Heart right ventricle (tissue), 16 donors: ENCODE results near the gene AOC3. TPM values are rescaled to one million over a fixed set of nuclear protein-coding genes. Genes with fewer than 3 reads are reported as not detected.
"Not testable (repeated sequence)": the region's sequence is repeated elsewhere in the genome, so short reads cannot be mapped to it uniquely, and the experiment has no call there.

ENCODE experiments used
- ATAC-seq, 8 donors: fragments of 200-7000 bp; cut with Tn5 transposase; one replicate each; pipeline ENCODE4 v1.9.1; 2020; ENCODE audit warnings: mild to moderate bottlenecking in 8 of 8, moderate library complexity in 8 of 8, moderate number of reproducible peaks in 1 of 8
- DNase-seq, 2 donors: peaks; one replicate each; pipeline ENCODE4 v3.0.0-alpha.2; 2020
- H3K27ac ChIP-seq, 10 donors: fragments of 200-600 bp; sonication (generic) in 2 of 10; one replicate each; pipeline versions ENCODE4 v1.5.0 to v1.8.0; 2020 to 2022; ENCODE audit warnings: mild to moderate bottlenecking in 3 of 10
- H3K27me3 ChIP-seq, 7 donors: fragments of 200-600 bp; one replicate each; pipeline ENCODE4 v1.8.0; 2021 to 2022; ENCODE audit warnings: mild to moderate bottlenecking in 2 of 7
- H3K36me3 ChIP-seq, 9 donors: fragments of 200-600 bp; sonication (generic) in 1 of 9; one replicate each; pipeline versions ENCODE4 v1.5.0 to v1.8.0; 2020 to 2022; ENCODE audit warnings: mild to moderate bottlenecking in 2 of 9
- H3K4me1 ChIP-seq, 9 donors: fragments of 200-600 bp; sonication (generic) in 1 of 9; one replicate each; pipeline versions ENCODE4 v1.5.0 to v1.8.0; 2020 to 2022; ENCODE audit warnings: mild to moderate bottlenecking in 4 of 9
- H3K4me3 ChIP-seq, 10 donors: fragments of 200-600 bp; sonication (generic) in 2 of 10; one replicate each; pipeline versions ENCODE4 v1.5.0 to v1.8.0; 2020 to 2022; ENCODE audit warnings: mild to moderate bottlenecking in 7 of 10, moderate library complexity in 2 of 10
- H3K9me3 ChIP-seq, 11 donors: fragments of 200-600 bp in 10 of 11; sonication (generic) in 2 of 11; one replicate each; pipeline versions ENCODE4 v1.5.0 to v1.8.0; 2013 to 2022; ENCODE audit warnings: mild to moderate bottlenecking in 2 of 11, control low read depth in 1 of 11, moderate library complexity in 1 of 11
- WGBS, 2 donors: extraction: QIAGEN DNeasy Blood & Tissue Kit; methylation state at CpG; one replicate each; pipeline ENCODE4 v1.1.7; 2013; ENCODE audit warnings: inconsistent platforms in 1 of 2; 5-methylcytosine and 5-hydroxymethylcytosine counted together
- intact Hi-C, 10 donors: fragments of 100-400 bp; cut with DNase I; formaldehyde crosslinking; loops; one replicate each; pipeline versions ENCODE4 v1.11.1 to v1.14.2; 2022
- polyA plus RNA-seq, 2 donors: library from polyadenylated mRNA; stranded (reverse); fragments of 200-250 nt; gene quantifications; one replicate each; pipeline ENCODE4 v1.2.3, GENCODE V29; 2013
- total RNA-seq, 10 donors: library from RNA; stranded (reverse); fragmentation: NEBNext Ultra II Directional in 3 of 10; extraction: Animal tissue kit (Norgen Biotek cat#: 25700) in 3 of 10; gene quantifications; one replicate each; pipeline versions ENCODE4 v1.2.1 to v1.2.4, GENCODE V29; 2021 to 2023
- TF ChIP-seq, protein P1 (sequence below), 9 donors: fragments of 200-600 bp; sonication (generic) in 2 of 9; IDR thresholded peaks; one replicate each; pipeline versions ENCODE4 v1.5.0 to v1.8.0; 2021 to 2022; ENCODE audit warnings: antibody characterized with exemption in 9 of 9, mild to moderate bottlenecking in 5 of 9, moderate library complexity in 1 of 9
- donor health status: Arrhythmogenic right ventricular cardiomyopathy.
- donor health status: ischemic (EF 13 %, LVEDD 7.1; RV severe dilation, severe dysfunction).
- donor health status: healthy with polysubstance abuse.
- donor health status: DM: no; HTN: yes; CAD: no.
- donor health status: DM: no; HTN: no; CAD: no.
- donor health status: ischemic (EF 25% LVEDD 6.9; RV normal size, moderate dysfunction).
- donor health status: ischemic (EF 25% LVEDD 5.7; RV mildly dilated, moderate dysfunction).
- donor health status: healthy.
- donor health status: DM: yes; HTN: yes; CAD: no.
- donor health status: Ischemic cardiomyopathy.
- donor health status: ischemic (EF 35%, LVEDD 5.7; RV mildly dilated, moderate dysfunction).
- donor health status: nonischemic (EF 11% LVEDD 7.7; RV severe dilation, severe dysfunction).
- donor health status: DM: yes; HTN: yes; CAD: no.
- donor health status: PGD.
- donor health status: ischemic (EF 29% LVEDD 5.4; RV normal size, mild dysfunction).
- donor health status: nonischemic (EF 23%, LVEDD 6.1; RV moderate dilation, normal function).

The AOC3 gene
- total and polyA plus RNA-seq, 12 donors: 4.7 to 19.0 (median 11.5) TPM

- Histone ChIP-seq H3K4me1 (peaks cover 0 to 30% (median 6%) of the 10 kb centered on the region in 9 donors), H3K9me3 (no peaks in the 10 kb centered on the region), H3K4me3 (no peak overlapping the region), H3K27me3 (no peaks in the 10 kb centered on the region), H3K36me3 (peaks cover 0 to 42% (median 16%) of the 10 kb centered on the region in 9 donors), H3K27ac (peak overlapping the region in 3 of 10 donors; percentile 5 to 25 (median 15))
- TF ChIP-seq, protein P1, sequence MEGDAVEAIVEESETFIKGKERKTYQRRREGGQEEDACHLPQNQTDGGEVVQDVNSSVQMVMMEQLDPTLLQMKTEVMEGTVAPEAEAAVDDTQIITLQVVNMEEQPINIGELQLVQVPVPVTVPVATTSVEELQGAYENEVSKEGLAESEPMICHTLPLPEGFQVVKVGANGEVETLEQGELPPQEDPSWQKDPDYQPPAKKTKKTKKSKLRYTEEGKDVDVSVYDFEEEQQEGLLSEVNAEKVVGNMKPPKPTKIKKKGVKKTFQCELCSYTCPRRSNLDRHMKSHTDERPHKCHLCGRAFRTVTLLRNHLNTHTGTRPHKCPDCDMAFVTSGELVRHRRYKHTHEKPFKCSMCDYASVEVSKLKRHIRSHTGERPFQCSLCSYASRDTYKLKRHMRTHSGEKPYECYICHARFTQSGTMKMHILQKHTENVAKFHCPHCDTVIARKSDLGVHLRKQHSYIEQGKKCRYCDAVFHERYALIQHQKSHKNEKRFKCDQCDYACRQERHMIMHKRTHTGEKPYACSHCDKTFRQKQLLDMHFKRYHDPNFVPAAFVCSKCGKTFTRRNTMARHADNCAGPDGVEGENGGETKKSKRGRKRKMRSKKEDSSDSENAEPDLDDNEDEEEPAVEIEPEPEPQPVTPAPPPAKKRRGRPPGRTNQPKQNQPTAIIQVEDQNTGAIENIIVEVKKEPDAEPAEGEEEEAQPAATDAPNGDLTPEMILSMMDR (IDR thresholded peaks at IDR 0.05): no peak
- no peak for DNase-seq
- ATAC-seq: peak in 3 of 8 donors; percentile 9 to 54 (median 45)
- intact Hi-C loops: loop anchor here in 4 of 10 donors (2.0 to 5.0 kb wide), 4 partner anchors 81 to 626 kb away; no protein-coding TSS in a partner anchor
- 59 to 61% methylated on average over 9 of the region's 9 CpGs for WGBS, 2 donors
Observed at GRCh38 chr17:42846594-42847280, 4.3 kb upstream of the AOC3 start.

- TF ChIP-seq, protein P1 (IDR thresholded peaks at IDR 0.05): no peak
- 90 to 97% methylated on average over 3 of the region's 3 CpGs for WGBS, 2 donors
- Histone ChIP-seq H3K27ac (no peak overlapping the region), H3K36me3 (peaks cover 0 to 29% (median 9%) of the 10 kb centered on the region in 9 donors), H3K4me1 (peaks cover 0 to 30% (median 6%) of the 10 kb centered on the region in 9 donors), H3K9me3 (no peaks in the 10 kb centered on the region), H3K27me3 (no peaks in the 10 kb centered on the region), H3K4me3 (no peak overlapping the region)
- intact Hi-C loops: loop anchor here in 3 of 10 donors (5.0 kb wide), 3 partner anchors 79 to 624 kb away; no protein-coding TSS in a partner anchor
- no peak for ATAC-seq
- no peak for DNase-seq
Observed at GRCh38 chr17:42848093-42848492, 2.9 kb upstream of the AOC3 start.

GRCh38 chr17:42849031-42849430 is 2.0 kb upstream of the AOC3 start:
- no peaks in the 10 kb centered on the region for H3K9me3 ChIP-seq
- TF ChIP-seq, protein P1 (IDR thresholded peaks at IDR 0.05): no peak
- H3K36me3 ChIP-seq: peaks cover 0 to 20% (median 8%) of the 10 kb centered on the region in 9 donors
- 89 to 91% methylated on average over 9 of the region's 9 CpGs for WGBS, 2 donors
- intact Hi-C loops: loop anchor here in 3 of 10 donors (5.0 kb wide), 3 partner anchors 78 to 623 kb away; no protein-coding TSS in a partner anchor
- no peak for DNase-seq
- H3K27ac ChIP-seq: no peak overlapping the region
- H3K27me3 ChIP-seq: no peaks in the 10 kb centered on the region
- H3K4me1 ChIP-seq: peaks cover 0 to 30% (median 6%) of the 10 kb centered on the region in 9 donors
- ATAC-seq: no peak
- no peak overlapping the region for H3K4me3 ChIP-seq

DNA sequence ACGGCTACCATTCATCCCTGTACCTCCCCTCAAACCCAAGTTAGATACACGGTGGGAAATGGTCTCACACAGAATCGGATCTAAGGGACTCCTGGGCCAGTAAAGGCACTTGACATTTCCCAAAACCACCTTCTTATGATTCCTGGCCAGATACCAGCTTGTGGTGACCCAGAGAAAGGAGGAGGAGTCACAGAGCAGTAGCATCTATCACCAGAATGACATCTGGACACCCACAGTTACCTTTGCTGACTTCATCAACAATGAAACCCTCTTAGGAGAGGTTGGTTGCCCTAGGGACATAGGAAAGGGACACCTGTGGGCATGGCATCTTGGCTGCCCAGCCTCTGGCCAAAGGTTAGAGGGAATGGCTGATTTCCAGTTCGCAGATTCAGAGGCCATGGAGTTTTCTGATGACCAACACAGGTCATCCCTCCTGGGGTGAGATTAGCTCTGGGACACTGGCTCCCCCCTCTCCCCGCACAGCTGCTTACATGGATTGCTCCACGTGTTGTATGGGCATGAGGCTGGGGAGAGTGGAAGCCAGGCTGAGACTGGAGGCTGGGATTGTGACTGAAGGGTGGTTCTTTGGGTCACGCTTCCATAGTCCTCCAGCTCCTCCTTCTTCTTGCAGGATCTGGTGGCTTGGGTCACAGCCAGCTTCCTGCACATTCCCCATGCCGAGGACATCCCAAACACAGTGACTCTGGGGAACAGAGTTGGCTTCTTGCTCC is 1.4 kb upstream of the AOC3 start:
- TF ChIP-seq, protein P1 (IDR thresholded peaks at IDR 0.05): no peak
- no peaks in the 10 kb centered on the region for H3K9me3 ChIP-seq
- H3K27me3 ChIP-seq: no peaks in the 10 kb centered on the region
- no peak overlapping the region for H3K27ac ChIP-seq
- intact Hi-C loops: loop anchor here in 3 of 10 donors (5.0 kb wide), 3 partner anchors 78 to 623 kb away; no protein-coding TSS in a partner anchor
- WGBS, 2 donors: 50 to 58% methylated on average over 8 of the region's 8 CpGs
- no peak for DNase-seq
- no peak overlapping the region for H3K4me3 ChIP-seq
- ATAC-seq: peak in 3 of 8 donors; percentile 2 to 35 (median 4)
- peaks cover 0 to 14% (median 6%) of the 10 kb centered on the region in 9 donors for H3K36me3 ChIP-seq
- peaks cover 0 to 34% (median 6%) of the 10 kb centered on the region in 9 donors for H3K4me1 ChIP-seq

- DNase-seq, H3K27me3 ChIP-seq, H3K36me3 ChIP-seq, H3K9me3 ChIP-seq, intact Hi-C loops: not testable (repeated sequence)
- Histone ChIP-seq H3K4me3 (peak overlapping the region in 9 of 10 donors; percentile 21 to 51 (median 40)), H3K27ac (peak overlapping the region in 6 of 10 donors; percentile 19 to 77 (median 72)), H3K4me1 (peaks cover 0 to 32% (median 6%) of the 10 kb centered on the region in 9 donors)
- ATAC-seq: peak in 4 of 8 donors; percentile 15 to 25 (median 15)
- 76 to 85% methylated on average over 22 to 23 of the region's 28 CpGs for WGBS, 2 donors
Observed at GRCh38 chr17:42851371-42852240, 607 bp downstream of the AOC3 start.
